HepG2 (cell line): ENCODE measurements around the gene NCAPD2. TPM values are rescaled to one million over a fixed set of nuclear protein-coding genes. Genes with fewer than 3 reads are reported as not detected.

ENCODE experiments used
- ATAC-seq: fragments of 200-7000 bp; cut with Tn5 transposase; 3 replicates; pipeline ENCODE4 v1.9.1; 2020; ENCODE audit warnings: mild to moderate bottlenecking, moderate library complexity
- BruUV-seq: library from RNA; stranded (reverse); fragments of 400-500 nt; replicated peaks from 2 replicates; lab custom pipeline; 2021; lab: Mats Ljungman, UMichigan
- CTCF ChIA-PET: fragments of 300-600 bp; formaldehyde crosslinking; extraction: SDS; loops from one replicate; lab custom pipeline; 2021; ENCODE audit warnings: low total read pairs, inconsistent platforms, low intra/inter-chr PET ratio; lab: Yijun Ruan, JAX
- POLR2A ChIA-PET: fragments of 350-600 bp; sonication (Branson Sonifier 250); formaldehyde crosslinking; loops from one replicate; lab custom pipeline; 2020; ENCODE audit warnings: antibody characterized with exemption, inconsistent platforms; lab: Yijun Ruan, JAX
- DNase-seq: peaks from one replicate; pipeline ENCODE4 v3.0.0-alpha.2; 2015; ENCODE audit warnings: low spot score
- FAIRE-seq: peaks from 3 replicates; lab custom pipeline; 2011; peaks lifted over from hg19 to GRCh38; lab: Jason Lieb, UNC
- H2AFZ ChIP-seq: one replicate; pipeline ENCODE4 v1.6.1; 2011; ENCODE audit warnings: low read length, inconsistent platforms
- H3K27ac ChIP-seq: fragments of 300-600 bp; 3 replicates; pipeline ENCODE4 v1.8.0; 2011; ENCODE audit warnings: mixed run types, mild to moderate bottlenecking, mixed read lengths, low read length, inconsistent platforms; ENCODE audit not compliant: insufficient read depth; ENCODE audit errors: extremely low read length
- H3K27me3 ChIP-seq, 2 experiments: fragments of 200-600 bp in 1 of 2; 2 replicates in 1 of 2; 3 replicates in 1 of 2; pipeline versions ENCODE4 v1.6.0 to v1.8.0; 2011; ENCODE audit warnings: low read length in 2 of 2, mild to moderate bottlenecking in 2 of 2, moderate library complexity in 2 of 2, inconsistent platforms in 1 of 2; ENCODE audit not compliant: insufficient read depth in 2 of 2, control insufficient read depth in 1 of 2
- H3K36me3 ChIP-seq, 2 experiments: fragments of 200-600 bp in 1 of 2; replicated peaks in 1 of 2; 2 replicates in 1 of 2; 3 replicates in 1 of 2; pipeline versions ENCODE4 v1.5.1 to v1.8.0; 2011; ENCODE audit warnings: low read length in 2 of 2, inconsistent platforms in 1 of 2; ENCODE audit not compliant: insufficient read depth in 2 of 2, control insufficient read depth in 1 of 2
- H3K4me1 ChIP-seq: 2 replicates; pipeline ENCODE4 v1.5.1; 2012; ENCODE audit warnings: low read length, inconsistent platforms; ENCODE audit not compliant: insufficient read depth
- H3K4me2 ChIP-seq: 2 replicates; pipeline ENCODE4 v1.6.0; 2011; ENCODE audit warnings: low read depth, low read length, inconsistent platforms
- H3K4me3 ChIP-seq, 3 experiments: fragments of 200-600 bp in 1 of 3; sonication (generic), shearing (Covaris generic) in 1 of 3; replicated peaks in 1 of 3; 2 replicates each; pipeline ENCODE4 v1.5.1; 2011 to 2016; ENCODE audit warnings: low read length in 3 of 3, inconsistent platforms in 2 of 3, low read depth in 2 of 3, mild to moderate bottlenecking in 2 of 3, control low read depth in 1 of 3, mixed read lengths in 1 of 3; ENCODE audit not compliant: insufficient read depth in 1 of 3
- H3K79me2 ChIP-seq: one replicate; pipeline ENCODE4 v1.6.1; 2011; ENCODE audit warnings: low read length, inconsistent platforms; ENCODE audit not compliant: insufficient read depth
- H3K9ac ChIP-seq: 2 replicates; pipeline ENCODE4 v1.6.0; 2011; ENCODE audit warnings: mild to moderate bottlenecking, low read depth, low read length, inconsistent platforms; ENCODE audit not compliant: insufficient read depth
- H3K9me3 ChIP-seq: 2 replicates; pipeline ENCODE4 v1.5.1; 2012; ENCODE audit warnings: mild to moderate bottlenecking, low read length
- H4K20me1 ChIP-seq: 2 replicates; pipeline ENCODE4 v1.6.0; 2011; ENCODE audit warnings: inconsistent platforms, mild to moderate bottlenecking, low read length, moderate library complexity; ENCODE audit not compliant: insufficient read depth
- AGO1 ChIP-seq: fragments of 200-400 bp; formaldehyde crosslinking; IDR thresholded peaks from 2 replicates; pipeline ENCODE4 v1.6.1; 2017; ENCODE audit warnings: mild to moderate bottlenecking, low read depth, low read length, moderate library complexity; ENCODE audit not compliant: poor library complexity, severe bottlenecking
- CENPT ChIP-seq: sonication (generic); formaldehyde crosslinking; IDR thresholded peaks from 2 replicates; pipeline ENCODE4 v1.8.0; 2022; ENCODE audit warnings: low read depth, mild to moderate bottlenecking, moderate library complexity, missing genetic modification reagents
- FOXK1 ChIP-seq: sonication (generic); formaldehyde crosslinking; IDR thresholded peaks from 2 replicates; pipeline ENCODE4 v1.4.0; 2020; ENCODE audit warnings: low read depth, missing genetic modification reagents, borderline replicate concordance
- NCOA2 ChIP-seq: sonication (generic); formaldehyde crosslinking; IDR thresholded peaks from 2 replicates; pipeline ENCODE4 v1.8.0; 2022; ENCODE audit warnings: inconsistent platforms
- NR2F6 ChIP-seq, 2 experiments: IDR thresholded peaks; 2 replicates each; pipeline ENCODE4 v1.6.1; 2016; ENCODE audit warnings: antibody characterized with exemption in 1 of 2, mild to moderate bottlenecking in 1 of 2
- ZNF121 ChIP-seq: sonication (generic); formaldehyde crosslinking; IDR thresholded peaks from 2 replicates; pipeline ENCODE4 v1.5.0; 2020; ENCODE audit warnings: mild to moderate bottlenecking, missing genetic modification reagents
- WGBS: methylation state at CpG from one replicate; pipeline ENCODE4 v1.1.6; 2017; ENCODE audit warnings: low lambda C conversion rate; 5-methylcytosine and 5-hydroxymethylcytosine counted together
- in situ Hi-C: cut with HindIII; loops from 2 replicates; pipeline ENCODE4 v1.10.0; 2017; ENCODE audit warnings: low pct_unique_long_range_greater_than_20kb; ENCODE audit not compliant: extremely low pct_ligation_motif_present
- intact Hi-C: fragments of 100-400 bp; cut with micrococcal nuclease; formaldehyde crosslinking; loops from one replicate; pipeline ENCODE4 v1.10.0; 2022; ENCODE audit not compliant: unreplicated experiment
- polyA plus RNA-seq, 8 experiments: library from polyadenylated mRNA; depleted of rRNA in 3 of 8; stranded (reverse) in 7 of 8; unstranded in 1 of 8; fragments of >200 nt; fragmentation: Illumina TruSeq in 4 of 8; extraction: Trizol in 4 of 8; gene quantifications; 2 replicates each; pipeline versions ENCODE4 v1.2.1 to v1.2.3, GENCODE V29; 2011 to 2016; ENCODE audit warnings: low read depth in 4 of 8, missing spikeins in 1 of 8, mixed read lengths in 1 of 8; ENCODE audit not compliant: insufficient read depth in 1 of 8
- total RNA-seq, 5 experiments: library from RNA; depleted of rRNA; stranded (reverse); fragments of >200 nt; fragmentation: Illumina TruSeq; extraction: Trizol; gene quantifications; 2 replicates each; pipeline ENCODE4 v1.2.3, GENCODE V29; 2016; ENCODE audit warnings: low read depth in 1 of 5

Gene NCAPD2
- total and polyA plus RNA-seq, 2 of the 13 experiments (the other 11 are each of a cell fraction or from before 2014, with no cell fraction given), result 51.1 to 65.6 TPM

- no peak for TF ChIP-seq AGO1
Measured at GRCh38 chr12:6478416-6478815, 15.5 kb upstream of the NCAPD2 start (continued).

DNA sequence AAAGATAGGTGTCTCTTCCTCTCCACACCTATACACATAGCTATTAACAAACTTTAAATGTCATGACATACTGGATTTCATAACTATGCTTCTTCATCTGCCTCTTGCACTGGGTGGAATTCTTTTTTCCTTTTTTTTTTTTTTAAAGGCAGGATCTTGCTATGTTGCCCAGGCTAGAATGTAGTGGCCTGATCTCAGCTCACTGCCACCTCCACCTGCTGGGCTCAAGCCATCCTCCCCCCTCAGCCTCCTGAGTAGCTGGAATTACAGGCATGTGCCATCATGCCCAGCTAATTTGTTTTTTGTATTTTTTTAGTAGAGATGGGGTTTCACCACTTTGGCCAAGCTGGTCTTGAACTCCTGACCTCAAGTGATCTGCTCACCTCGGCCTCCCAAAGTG is 5.7 kb upstream of the NCAPD2 start:
- in situ Hi-C loops, result no loop called here
- no peaks in the 10 kb centered on the region for H3K9me3 ChIP-seq
- H3K4me2 ChIP-seq, result no peak overlapping the region
- ChIA-PET CTCF (no interaction called here), POLR2A (interaction anchor here (1.0 to 1.2 kb wide), 2 partner anchors 46 to 49 kb away, joined by 3 read pairs; partner anchors contain the start of gene GAPDH)
- H3K4me3 ChIP-seq, result no peak overlapping the region
- intact Hi-C loops, result no loop called here
- DNase-seq (no peak), FAIRE-seq (no peak), ATAC-seq (no peak)
- H3K79me2 ChIP-seq, result peaks cover 11% of the 10 kb centered on the region
- 0 out of 5 replicates have a peak, but pooled peaks cover 0 to 7% of the 10 kb centered on the region in 2 experiments for H3K36me3 ChIP-seq
- no peak overlapping the region for H3K9ac ChIP-seq
- H3K27ac ChIP-seq, result no peak overlapping the region
- peaks cover 9% of the 10 kb centered on the region for H3K4me1 ChIP-seq
- no peak overlapping the region for H2AFZ ChIP-seq
- no TSS peak for BruUV-seq
- WGBS, result 33% methylated on average over 1 of the region's 1 CpG
- no peaks in the 10 kb centered on the region for H4K20me1 ChIP-seq
- TF ChIP-seq NCOA2 (CRISPR knock-in tag), result no peak
- peak; percentile 58; the same call in 1 of the 2 replicates for TF ChIP-seq ZNF121
- TF ChIP-seq FOXK1 (CRISPR knock-in tag), result no peak
- no peak for TF ChIP-seq CENPT (CRISPR knock-in tag)
- H3K27me3 ChIP-seq, result no peaks in the 10 kb centered on the region; a peak in 1 of 5 replicates

- H2AFZ ChIP-seq, result no peak overlapping the region
- no peak for TF ChIP-seq NR2F6 (IDR thresholded peaks at IDR 0.05)
- TF ChIP-seq NR2F6 (CRISPR knock-in tag; IDR thresholded peaks at IDR 0.05), result no peak
- TF ChIP-seq, all 625 proteins: peak for 0
- H3K36me3 ChIP-seq, result 0 out of 5 replicates have a peak, but pooled peaks cover 0 to 7% of the 10 kb centered on the region in 2 experiments
- ChIA-PET CTCF (no interaction called here), POLR2A (interaction anchor here (0.6 kb wide), 1 partner anchor 97 kb away, joined by 3 read pairs; no protein-coding TSS in a partner anchor)
- H3K27me3 ChIP-seq, result no peaks in the 10 kb centered on the region; a peak in 1 of 5 replicates
- H3K4me3 ChIP-seq, result no peak overlapping the region
- BruUV-seq, result no TSS peak
- no peak overlapping the region for H3K27ac ChIP-seq
- no peak overlapping the region for H3K9ac ChIP-seq
- intact Hi-C loops (no loop called here), in situ Hi-C loops (no loop called here)
- H3K79me2 ChIP-seq, result peaks cover 16% of the 10 kb centered on the region
- ATAC-seq (no peak), DNase-seq (no peak), FAIRE-seq (no peak)
- no peak overlapping the region for H3K4me2 ChIP-seq
- no peaks in the 10 kb centered on the region for H3K9me3 ChIP-seq
- WGBS, result 68% methylated on average over 4 of the region's 4 CpGs
- peaks cover 6% of the 10 kb centered on the region for H4K20me1 ChIP-seq
- H3K4me1 ChIP-seq, result peaks cover 9% of the 10 kb centered on the region
Measured at GRCh38 chr12:6489449-6489848, 4.5 kb upstream of the NCAPD2 start.
